Peyer's patch (tissue), 4 donors: ENCODE results near the gene TLE7.

Experiments used
- POLR2A ChIP-seq, 2 donors: fragments of 450-650 bp; IDR thresholded peaks; one replicate each; pipeline ENCODE4 v1.5.1; 2017; ENCODE audit warnings: antibody characterized with exemption in 2 of 2, mild to moderate bottlenecking in 2 of 2, moderate library complexity in 2 of 2
- TF ChIP-seq, protein P1 (sequence below), 6 experiments: fragments of 450-650 bp in 4 of 6; fragments of 200-600 bp in 2 of 6; sonication (generic) in 1 of 6; IDR thresholded peaks; one replicate each; pipeline ENCODE4 v1.5.1; 2017 to 2019; ENCODE audit warnings: antibody characterized with exemption in 6 of 6, mild to moderate bottlenecking in 3 of 6, moderate library complexity in 1 of 6

DNA sequence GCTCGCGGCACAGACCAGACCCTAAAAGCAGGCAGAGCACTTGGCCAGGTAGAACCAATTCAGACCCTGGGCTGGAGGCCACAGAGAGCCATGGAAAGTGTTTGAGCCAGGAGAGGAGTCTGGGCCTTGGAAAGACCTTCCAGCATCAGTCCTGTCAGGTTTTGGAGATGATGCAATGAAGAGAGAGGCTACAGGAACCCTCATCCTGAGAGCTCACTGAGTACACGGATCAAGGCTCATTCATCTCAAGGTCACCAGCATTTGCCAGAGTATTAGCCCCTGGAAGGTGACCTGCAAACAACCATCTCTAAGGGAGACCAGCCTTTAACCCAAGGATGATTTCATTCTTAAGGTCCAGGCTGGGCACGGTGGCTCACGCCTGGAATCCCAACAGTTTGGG, 27.8 kb downstream of the TLE7 start:
- TF ChIP-seq, protein P1, sequence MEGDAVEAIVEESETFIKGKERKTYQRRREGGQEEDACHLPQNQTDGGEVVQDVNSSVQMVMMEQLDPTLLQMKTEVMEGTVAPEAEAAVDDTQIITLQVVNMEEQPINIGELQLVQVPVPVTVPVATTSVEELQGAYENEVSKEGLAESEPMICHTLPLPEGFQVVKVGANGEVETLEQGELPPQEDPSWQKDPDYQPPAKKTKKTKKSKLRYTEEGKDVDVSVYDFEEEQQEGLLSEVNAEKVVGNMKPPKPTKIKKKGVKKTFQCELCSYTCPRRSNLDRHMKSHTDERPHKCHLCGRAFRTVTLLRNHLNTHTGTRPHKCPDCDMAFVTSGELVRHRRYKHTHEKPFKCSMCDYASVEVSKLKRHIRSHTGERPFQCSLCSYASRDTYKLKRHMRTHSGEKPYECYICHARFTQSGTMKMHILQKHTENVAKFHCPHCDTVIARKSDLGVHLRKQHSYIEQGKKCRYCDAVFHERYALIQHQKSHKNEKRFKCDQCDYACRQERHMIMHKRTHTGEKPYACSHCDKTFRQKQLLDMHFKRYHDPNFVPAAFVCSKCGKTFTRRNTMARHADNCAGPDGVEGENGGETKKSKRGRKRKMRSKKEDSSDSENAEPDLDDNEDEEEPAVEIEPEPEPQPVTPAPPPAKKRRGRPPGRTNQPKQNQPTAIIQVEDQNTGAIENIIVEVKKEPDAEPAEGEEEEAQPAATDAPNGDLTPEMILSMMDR (IDR thresholded peaks at IDR 0.05), result no peak
- TF ChIP-seq POLR2A (IDR thresholded peaks at IDR 0.05), result no peak
